ENCODE results near the gene KLHL3. TPM values are rescaled to one million over a fixed set of nuclear protein-coding genes. Genes with fewer than 3 reads are reported as not detected.

KLHL3 gene
- total RNA-seq, 1 experiment from 2014 or later = 0.58 TPM

- Histone ChIP-seq H3K27ac (ENCODE audit: low read depth, low read length, poor library complexity, severe bottlenecking) (no peak overlapping the region), H3K4me3 (ENCODE audit: low read depth, low read length, poor library complexity, severe bottlenecking) (no peak overlapping the region), H3K4me1 (ENCODE audit: insufficient read depth, low read length, poor library complexity, severe bottlenecking) (no peaks in the 10 kb centered on the region), H3K9me3 (ENCODE audit: low read depth, low read length, poor library complexity, severe bottlenecking) (no peaks in the 10 kb centered on the region), H3K36me3 (ENCODE audit: insufficient read depth, low read length, poor library complexity, severe bottlenecking) (no peaks in the 10 kb centered on the region), H3K27me3 (replicated peaks; ENCODE audit: insufficient read depth, low read depth, low read length, poor library complexity) (no peaks in the 10 kb centered on the region)
- intact Hi-C loops (cut with micrococcal nuclease; ENCODE audit: unreplicated experiment) = no loop called here
- TF ChIP-seq CTCF (conservative IDR thresholded peaks at IDR 0.05; ENCODE audit: low read depth, low read length) = no peak
- no peak for TF ChIP-seq EZH2 (IDR thresholded peaks at IDR 0.05; ENCODE audit: borderline replicate concordance, low read depth, low read length, poor library complexity, severe bottlenecking)
- POLR2A ChIA-PET (ENCODE audit: low non-redundant PET) = no interaction called here
- CTCF ChIA-PET = no interaction called here
- no TSS peak for BruUV-seq (replicated peaks)
- DNase-seq (ENCODE audit: low spot score) = no peak
Measured at GRCh38 chr5:137584262-137584661, 151.6 kb downstream of the KLHL3 start.

GRCh38 chr5:137583129-137583528 is 152.8 kb downstream of the KLHL3 start:
- DNase-seq (ENCODE audit: low spot score) = no peak
- Histone ChIP-seq H3K9me3 (ENCODE audit: low read depth, low read length, poor library complexity, severe bottlenecking) (no peaks in the 10 kb centered on the region), H3K4me3 (ENCODE audit: low read depth, low read length, poor library complexity, severe bottlenecking) (no peak overlapping the region), H3K27me3 (replicated peaks; ENCODE audit: insufficient read depth, low read depth, low read length, poor library complexity) (no peaks in the 10 kb centered on the region), H3K4me1 (ENCODE audit: insufficient read depth, low read length, poor library complexity, severe bottlenecking) (peaks cover 8% of the 10 kb centered on the region), H3K27ac (ENCODE audit: low read depth, low read length, poor library complexity, severe bottlenecking) (no peak overlapping the region), H3K36me3 (ENCODE audit: insufficient read depth, low read length, poor library complexity, severe bottlenecking) (no peaks in the 10 kb centered on the region)
- ChIA-PET CTCF (no interaction called here), POLR2A (ENCODE audit: low non-redundant PET) (no interaction called here)
- intact Hi-C loops (cut with micrococcal nuclease; ENCODE audit: unreplicated experiment) = no loop called here
- no TSS peak for BruUV-seq (replicated peaks)
- TF ChIP-seq EZH2 (IDR thresholded peaks at IDR 0.05; ENCODE audit: borderline replicate concordance, low read depth, low read length, poor library complexity, severe bottlenecking) (no peak), CTCF (conservative IDR thresholded peaks at IDR 0.05; ENCODE audit: low read depth, low read length) (no peak)

GRCh38 chr5:137582218-137582617 is 153.7 kb downstream of the KLHL3 start:
- BruUV-seq (replicated peaks) = no TSS peak

More at GRCh38 chr5:137582218-137582617, 153.7 kb downstream of the KLHL3 start:
- H3K36me3 ChIP-seq (ENCODE audit: insufficient read depth, low read length, poor library complexity, severe bottlenecking) = no peaks in the 10 kb centered on the region
- intact Hi-C loops (cut with micrococcal nuclease; ENCODE audit: unreplicated experiment) = no loop called here
- H3K4me1 ChIP-seq (ENCODE audit: insufficient read depth, low read length, poor library complexity, severe bottlenecking) = peaks cover 10% of the 10 kb centered on the region
- H3K4me3 ChIP-seq (ENCODE audit: low read depth, low read length, poor library complexity, severe bottlenecking) = no peak overlapping the region
- ChIA-PET POLR2A (ENCODE audit: low non-redundant PET) (no interaction called here), CTCF (no interaction called here)
- H3K27me3 ChIP-seq (replicated peaks; ENCODE audit: insufficient read depth, low read depth, low read length, poor library complexity) = no peaks in the 10 kb centered on the region
- TF ChIP-seq EZH2 (IDR thresholded peaks at IDR 0.05; ENCODE audit: borderline replicate concordance, low read depth, low read length, poor library complexity, severe bottlenecking) = no peak
- TF ChIP-seq CTCF (conservative IDR thresholded peaks at IDR 0.05; ENCODE audit: low read depth, low read length) = no peak
- H3K27ac ChIP-seq (ENCODE audit: low read depth, low read length, poor library complexity, severe bottlenecking) = no peak overlapping the region
- no peaks in the 10 kb centered on the region for H3K9me3 ChIP-seq (ENCODE audit: low read depth, low read length, poor library complexity, severe bottlenecking)
- DNase-seq (ENCODE audit: low spot score) = no peak

Data from A673 (cell line).